HEK293 (cell line): ENCODE results near the gene NBPF10.
"Not testable (repeated sequence)": the region's sequence is repeated elsewhere in the genome, so short reads cannot be mapped to it uniquely, and the experiment has no call there.

Experiments
- MYNN ChIP-seq: fragments of 450-650 bp; formaldehyde crosslinking; IDR thresholded peaks from 2 replicates; pipeline ENCODE4 v1.5.1; 2016; ENCODE audit warnings: missing biosample characterization, missing genetic modification characterization, borderline replicate concordance
- OVOL3 ChIP-seq: fragments of 450-650 bp; formaldehyde crosslinking; IDR thresholded peaks from 2 replicates; pipeline ENCODE4 v1.5.1; 2016; ENCODE audit warnings: missing biosample characterization, missing genetic modification characterization
- ZFP37 ChIP-seq: fragments of 450-650 bp; formaldehyde crosslinking; IDR thresholded peaks from 2 replicates; pipeline ENCODE4 v1.5.1; 2016; ENCODE audit warnings: missing biosample characterization, missing genetic modification characterization
- ZNF114 ChIP-seq: fragments of 450-650 bp; formaldehyde crosslinking; IDR thresholded peaks from 2 replicates; pipeline ENCODE4 v1.5.0; 2017; ENCODE audit warnings: missing biosample characterization, missing genetic modification characterization
- ZNF146 ChIP-seq: fragments of 450-650 bp; formaldehyde crosslinking; IDR thresholded peaks from 2 replicates; pipeline ENCODE4 v1.5.1; 2016; ENCODE audit warnings: missing biosample characterization, missing genetic modification characterization
- ZNF776 ChIP-seq: fragments of 450-650 bp; formaldehyde crosslinking; IDR thresholded peaks from 2 replicates; pipeline ENCODE4 v1.5.0; 2017; ENCODE audit warnings: missing biosample characterization, missing genetic modification characterization, borderline replicate concordance
- TF ChIP-seq, protein P1 (sequence below): fragments of 450-650 bp; formaldehyde crosslinking; IDR thresholded peaks from 2 replicates; pipeline ENCODE4 v1.5.1; 2016; ENCODE audit warnings: missing biosample characterization, missing genetic modification characterization

DNA sequence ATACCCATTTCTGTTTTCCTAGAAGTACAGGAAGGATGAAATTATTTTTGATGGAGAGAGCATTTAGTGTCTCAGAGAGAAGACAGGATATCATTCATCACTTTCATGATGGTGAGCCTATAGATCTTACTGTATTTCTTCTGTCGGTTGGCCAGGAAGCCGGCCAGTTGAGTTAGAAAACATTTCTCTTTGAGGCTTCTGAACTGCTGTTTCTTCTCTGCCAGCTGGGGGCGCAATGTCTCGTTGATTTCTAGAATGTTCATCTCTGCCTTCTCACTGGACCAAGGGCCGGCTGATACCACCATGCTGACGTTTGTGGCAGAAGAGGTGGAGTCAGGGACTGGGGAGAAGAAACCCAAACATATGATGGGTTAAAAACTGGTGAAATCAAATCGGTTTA is at the start of gene NBPF10:
- TF ChIP-seq, protein P1, sequence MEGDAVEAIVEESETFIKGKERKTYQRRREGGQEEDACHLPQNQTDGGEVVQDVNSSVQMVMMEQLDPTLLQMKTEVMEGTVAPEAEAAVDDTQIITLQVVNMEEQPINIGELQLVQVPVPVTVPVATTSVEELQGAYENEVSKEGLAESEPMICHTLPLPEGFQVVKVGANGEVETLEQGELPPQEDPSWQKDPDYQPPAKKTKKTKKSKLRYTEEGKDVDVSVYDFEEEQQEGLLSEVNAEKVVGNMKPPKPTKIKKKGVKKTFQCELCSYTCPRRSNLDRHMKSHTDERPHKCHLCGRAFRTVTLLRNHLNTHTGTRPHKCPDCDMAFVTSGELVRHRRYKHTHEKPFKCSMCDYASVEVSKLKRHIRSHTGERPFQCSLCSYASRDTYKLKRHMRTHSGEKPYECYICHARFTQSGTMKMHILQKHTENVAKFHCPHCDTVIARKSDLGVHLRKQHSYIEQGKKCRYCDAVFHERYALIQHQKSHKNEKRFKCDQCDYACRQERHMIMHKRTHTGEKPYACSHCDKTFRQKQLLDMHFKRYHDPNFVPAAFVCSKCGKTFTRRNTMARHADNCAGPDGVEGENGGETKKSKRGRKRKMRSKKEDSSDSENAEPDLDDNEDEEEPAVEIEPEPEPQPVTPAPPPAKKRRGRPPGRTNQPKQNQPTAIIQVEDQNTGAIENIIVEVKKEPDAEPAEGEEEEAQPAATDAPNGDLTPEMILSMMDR = not testable (repeated sequence)
- not testable (repeated sequence) for TF ChIP-seq ZNF776, OVOL3, ZNF114, ZNF146, MYNN, ZFP37 (tag by site-specific recombination)
